ENCODE data around the gene ASB8. TPM values are rescaled to one million over a fixed set of nuclear protein-coding genes. Genes with fewer than 3 reads are reported as not detected.
"Not testable (repeated sequence)": the region's sequence is repeated elsewhere in the genome, so short reads cannot be mapped to it uniquely, and the experiment has no call there.

Gene ASB8
- total RNA-seq, 3 donors from 2014 or later: 41.1 to 46.6 (median 41.3) TPM

DNA sequence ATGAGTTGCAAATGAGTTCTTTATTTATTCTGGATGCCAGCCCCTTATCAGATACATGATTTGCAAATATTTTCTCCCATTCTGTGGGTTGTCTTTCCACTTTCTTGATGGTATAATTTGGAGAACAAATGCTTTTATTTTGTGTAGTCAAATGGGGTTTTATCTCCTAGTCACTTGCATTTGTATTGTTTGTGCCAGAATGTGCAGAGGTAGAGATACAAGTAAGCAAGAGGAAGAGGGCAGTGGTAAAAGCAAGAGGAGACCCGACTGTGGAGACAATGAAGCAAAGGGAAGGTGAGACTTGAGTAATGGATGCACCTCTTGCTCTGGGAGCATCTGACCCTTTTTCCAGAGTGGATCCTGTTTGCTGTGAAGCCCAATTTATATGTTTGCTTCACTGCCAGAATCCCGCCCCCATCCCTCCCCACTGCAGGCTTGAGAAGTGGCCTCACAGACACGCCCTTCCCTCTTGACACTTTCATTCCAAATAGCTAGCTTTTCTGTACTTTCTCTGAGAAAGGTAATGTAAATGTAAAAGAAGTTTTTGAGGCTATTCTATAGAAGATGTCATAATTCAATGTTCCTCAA lies 38.9 kb downstream of the ASB8 start:
- Histone ChIP-seq H3K4me3 (no peak overlapping the region), H3K36me3 (ENCODE audit: low read depth) (no peaks in the 10 kb centered on the region), H3K9me3 (no peaks in the 10 kb centered on the region), H3K4me1 (ENCODE audit: low read depth) (peaks cover 16% of the 10 kb centered on the region)
- DNase-seq (peak in 1 of 3 donors; percentile 10), ATAC-seq (no peak)
- TF ChIP-seq, protein P1, sequence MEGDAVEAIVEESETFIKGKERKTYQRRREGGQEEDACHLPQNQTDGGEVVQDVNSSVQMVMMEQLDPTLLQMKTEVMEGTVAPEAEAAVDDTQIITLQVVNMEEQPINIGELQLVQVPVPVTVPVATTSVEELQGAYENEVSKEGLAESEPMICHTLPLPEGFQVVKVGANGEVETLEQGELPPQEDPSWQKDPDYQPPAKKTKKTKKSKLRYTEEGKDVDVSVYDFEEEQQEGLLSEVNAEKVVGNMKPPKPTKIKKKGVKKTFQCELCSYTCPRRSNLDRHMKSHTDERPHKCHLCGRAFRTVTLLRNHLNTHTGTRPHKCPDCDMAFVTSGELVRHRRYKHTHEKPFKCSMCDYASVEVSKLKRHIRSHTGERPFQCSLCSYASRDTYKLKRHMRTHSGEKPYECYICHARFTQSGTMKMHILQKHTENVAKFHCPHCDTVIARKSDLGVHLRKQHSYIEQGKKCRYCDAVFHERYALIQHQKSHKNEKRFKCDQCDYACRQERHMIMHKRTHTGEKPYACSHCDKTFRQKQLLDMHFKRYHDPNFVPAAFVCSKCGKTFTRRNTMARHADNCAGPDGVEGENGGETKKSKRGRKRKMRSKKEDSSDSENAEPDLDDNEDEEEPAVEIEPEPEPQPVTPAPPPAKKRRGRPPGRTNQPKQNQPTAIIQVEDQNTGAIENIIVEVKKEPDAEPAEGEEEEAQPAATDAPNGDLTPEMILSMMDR (IDR thresholded peaks at IDR 0.05): no peak
- intact Hi-C loops (cut with DNase I, micrococcal nuclease): no loop called here

DNA sequence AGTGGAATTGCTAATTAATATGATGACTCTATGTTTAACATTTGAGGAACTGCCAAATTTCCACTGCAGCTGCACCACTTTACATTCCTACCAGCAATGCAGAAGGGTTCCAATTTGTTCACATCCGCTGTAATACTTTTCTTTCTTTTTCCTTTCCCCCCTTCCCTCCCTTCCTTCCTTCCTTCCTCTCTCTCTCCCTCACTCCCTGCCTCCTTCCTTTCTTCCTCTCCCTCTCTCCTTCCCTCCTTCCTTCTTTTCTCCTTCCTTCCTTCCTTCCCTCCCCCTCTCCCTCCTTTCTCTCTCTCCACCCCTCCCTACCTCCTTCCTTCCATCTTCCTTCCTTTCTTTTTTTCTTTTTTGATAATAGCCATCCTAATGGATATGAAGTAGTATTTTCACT lies 41.4 kb downstream of the ASB8 start:
- peaks cover 11% of the 10 kb centered on the region for H3K4me1 ChIP-seq (ENCODE audit: low read depth)
- no peak for DNase-seq
- no peak overlapping the region for H3K4me3 ChIP-seq
- H3K36me3 ChIP-seq (ENCODE audit: low read depth): no peaks in the 10 kb centered on the region
- TF ChIP-seq, protein P1 (IDR thresholded peaks at IDR 0.05): no peak
- intact Hi-C loops (cut with DNase I, micrococcal nuclease): no loop called here
- H3K9me3 ChIP-seq: no peaks in the 10 kb centered on the region
- ATAC-seq: no peak

DNA sequence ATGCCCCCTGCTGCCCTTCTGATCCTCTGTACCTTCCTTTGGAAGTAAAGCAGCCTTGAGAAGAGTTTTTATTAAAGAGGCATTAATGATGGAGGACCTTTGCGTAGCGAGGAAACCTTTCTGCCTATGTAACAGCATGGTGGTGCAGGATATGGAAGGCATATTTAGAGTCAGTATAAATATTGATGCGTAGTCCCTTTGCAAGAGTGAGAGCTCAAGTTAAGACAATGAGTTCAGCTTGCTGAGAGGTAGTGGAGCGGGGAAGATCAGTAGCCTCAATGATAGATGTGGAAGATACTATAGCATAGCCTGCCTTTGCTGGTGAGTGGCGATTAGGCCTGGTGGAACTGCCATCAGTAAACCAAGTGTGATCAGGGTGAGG lies 46.0 kb downstream of the ASB8 start:
- H3K4me1 ChIP-seq (ENCODE audit: low read depth); H3K9me3 ChIP-seq; DNase-seq; H3K4me3 ChIP-seq; ATAC-seq; H3K36me3 ChIP-seq (ENCODE audit: low read depth); intact Hi-C loops (cut with DNase I, micrococcal nuclease): not testable (repeated sequence)

DNA sequence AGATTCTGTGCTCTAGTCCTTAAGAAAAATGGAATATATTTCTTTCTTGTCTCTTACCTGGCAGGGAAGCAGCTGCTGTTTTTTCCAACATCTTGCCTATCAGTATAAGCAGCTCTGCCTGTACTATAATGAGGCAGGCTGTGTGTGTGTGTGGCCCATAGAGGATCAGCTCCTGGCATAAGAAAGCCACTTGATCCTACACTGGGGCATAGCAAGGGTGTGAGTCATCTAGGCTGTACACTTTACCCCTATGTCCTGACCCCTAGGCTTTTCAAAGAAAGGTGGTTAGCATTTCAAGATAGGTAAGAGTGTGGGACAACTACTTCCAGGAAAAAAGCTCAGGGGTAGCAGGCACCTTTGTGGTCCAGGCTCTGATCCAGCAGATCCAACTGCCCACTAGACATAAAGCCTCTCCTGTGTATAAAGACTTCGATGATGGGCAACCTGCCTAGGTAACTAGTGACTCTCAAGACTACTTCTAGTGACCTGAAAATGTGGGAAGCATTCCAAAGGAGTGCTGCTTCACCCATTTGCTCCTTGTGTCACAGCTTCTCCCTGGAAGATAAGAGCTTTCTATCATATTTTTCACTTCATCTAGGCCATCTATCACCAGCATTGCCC lies 46.5 kb downstream of the ASB8 start:
- Histone ChIP-seq H3K4me1 (ENCODE audit: low read depth) (peaks cover 6% of the 10 kb centered on the region), H3K9me3 (no peaks in the 10 kb centered on the region), H3K36me3 (ENCODE audit: low read depth) (no peaks in the 10 kb centered on the region), H3K4me3 (no peak overlapping the region)
- intact Hi-C loops (cut with DNase I, micrococcal nuclease): no loop called here
- TF ChIP-seq, protein P1 (IDR thresholded peaks at IDR 0.05): no peak
- no peak for DNase-seq
- no peak for ATAC-seq

DNA sequence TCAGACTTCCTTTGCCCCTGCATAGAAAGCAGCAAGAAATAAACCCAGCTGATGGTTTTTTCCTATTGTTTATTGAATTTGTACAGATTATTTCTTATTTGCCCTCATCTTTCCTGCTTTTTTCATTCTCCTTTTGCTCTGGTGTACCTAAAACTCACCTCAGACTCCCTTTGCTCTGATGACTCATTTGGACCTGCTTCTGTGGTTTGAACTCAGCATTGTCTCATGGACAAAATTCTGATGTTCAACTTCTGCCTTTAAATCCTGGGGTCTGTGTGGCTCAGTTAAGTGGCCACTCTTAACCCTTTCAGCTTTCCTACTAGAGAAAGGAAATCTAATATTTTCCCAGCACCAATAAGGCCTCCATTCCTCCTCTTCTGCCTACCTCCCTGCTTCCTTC lies 47.9 kb downstream of the ASB8 start:
- intact Hi-C loops (cut with DNase I, micrococcal nuclease): no loop called here
- no peak for DNase-seq

More for the DNA sequence above, 47.9 kb downstream of the ASB8 start:
- no peaks in the 10 kb centered on the region for H3K9me3 ChIP-seq
- TF ChIP-seq, protein P1 (IDR thresholded peaks at IDR 0.05): no peak
- no peak overlapping the region for H3K4me3 ChIP-seq
- H3K4me1 ChIP-seq (ENCODE audit: low read depth): peaks cover 13% of the 10 kb centered on the region
- ATAC-seq: no peak
- H3K36me3 ChIP-seq (ENCODE audit: low read depth): no peaks in the 10 kb centered on the region

Measured in mucosa of descending colon (tissue), 3 donors.